Trophoblast cell (in vitro differentiated cells and primary cell): ENCODE results near the gene CLBA1.

Source experiments
- DNase-seq, 2 donors: peaks; one replicate each; pipeline ENCODE4 v3.0.0-alpha.2; 2016
- H2AFZ ChIP-seq: 2 replicates; pipeline ENCODE4 v1.6.1; 2013; ENCODE audit warnings: low read length, moderate library complexity, mild to moderate bottlenecking; ENCODE audit not compliant: insufficient read depth, poor library complexity
- H2AK5ac ChIP-seq: 2 replicates; pipeline ENCODE4 v1.6.1; 2013; ENCODE audit warnings: mild to moderate bottlenecking, low read length
- H2BK120ac ChIP-seq: 2 replicates; pipeline ENCODE4 v1.6.1; 2013; ENCODE audit warnings: low read length, mild to moderate bottlenecking, moderate library complexity; ENCODE audit not compliant: insufficient read depth, poor library complexity
- H2BK12ac ChIP-seq: 2 replicates; pipeline ENCODE4 v1.6.1; 2013; ENCODE audit warnings: mild to moderate bottlenecking, low read length, moderate library complexity
- H2BK5ac ChIP-seq: 2 replicates; pipeline ENCODE4 v1.6.1; 2013; ENCODE audit warnings: low read length, low read depth, moderate library complexity, mild to moderate bottlenecking; ENCODE audit not compliant: poor library complexity
- H3K14ac ChIP-seq: 2 replicates; pipeline ENCODE4 v1.6.1; 2013; ENCODE audit warnings: mild to moderate bottlenecking, low read length
- H3K18ac ChIP-seq: 2 replicates; pipeline ENCODE4 v1.6.1; 2013; ENCODE audit warnings: mild to moderate bottlenecking, low read length
- H3K23ac ChIP-seq: 2 replicates; pipeline ENCODE4 v1.6.1; 2013; ENCODE audit warnings: low read length
- H3K27ac ChIP-seq: 2 replicates; pipeline ENCODE4 v1.5.1; 2013; ENCODE audit warnings: low read depth, mild to moderate bottlenecking, inconsistent platforms, low read length, moderate library complexity
- H3K27me3 ChIP-seq: 2 replicates; pipeline ENCODE4 v1.6.1; 2013; ENCODE audit warnings: inconsistent platforms, mild to moderate bottlenecking, low read length, moderate library complexity; ENCODE audit not compliant: insufficient read depth
- H3K36me3 ChIP-seq, 2 experiments: 1 replicate in 1 of 2; 2 replicates in 1 of 2; pipeline ENCODE4 v1.6.1; 2013; ENCODE audit warnings: low read length in 2 of 2, mild to moderate bottlenecking in 2 of 2, moderate library complexity in 1 of 2; ENCODE audit not compliant: insufficient read depth in 2 of 2, control insufficient read depth in 1 of 2
- H3K4ac ChIP-seq: 2 replicates; pipeline ENCODE4 v1.6.1; 2013; ENCODE audit warnings: low read depth, mild to moderate bottlenecking, low read length, moderate library complexity
- H3K4me1 ChIP-seq, 2 experiments: 1 replicate in 1 of 2; 2 replicates in 1 of 2; pipeline ENCODE4 v1.6.1; 2013; ENCODE audit warnings: low read length in 2 of 2, mild to moderate bottlenecking in 2 of 2, moderate library complexity in 1 of 2; ENCODE audit not compliant: insufficient read depth in 2 of 2, control insufficient read depth in 1 of 2
- H3K4me2 ChIP-seq: 2 replicates; pipeline ENCODE4 v1.6.1; 2013; ENCODE audit warnings: inconsistent platforms, mild to moderate bottlenecking, low read length, moderate library complexity
- H3K4me3 ChIP-seq: 2 replicates; pipeline ENCODE4 v1.5.1; 2013; ENCODE audit warnings: mild to moderate bottlenecking, low read depth, low read length, inconsistent platforms
- H3K79me1 ChIP-seq: one replicate; pipeline ENCODE4 v1.6.1; 2013; ENCODE audit warnings: low read length
- H3K79me2 ChIP-seq: 2 replicates; pipeline ENCODE4 v1.6.1; 2013; ENCODE audit warnings: low read length, mild to moderate bottlenecking; ENCODE audit not compliant: control insufficient read depth, insufficient read depth, poor library complexity
- H3K9ac ChIP-seq: 2 replicates; pipeline ENCODE4 v1.6.1; 2013; ENCODE audit warnings: mild to moderate bottlenecking, low read length
- H3K9me3 ChIP-seq: 2 replicates; pipeline ENCODE4 v1.6.1; 2013; ENCODE audit warnings: low read depth, mild to moderate bottlenecking, control low read depth, inconsistent platforms, low read length; ENCODE audit not compliant: insufficient read depth
- H4K12ac ChIP-seq: 2 replicates; pipeline ENCODE4 v1.6.1; 2013; ENCODE audit warnings: low read depth, mild to moderate bottlenecking, low read length, moderate library complexity
- H4K8ac ChIP-seq: 2 replicates; pipeline ENCODE4 v1.6.1; 2013; ENCODE audit warnings: low read depth, mild to moderate bottlenecking, low read length, moderate library complexity
- H4K91ac ChIP-seq: one replicate; pipeline ENCODE4 v1.6.1; 2013; ENCODE audit warnings: low read depth, mild to moderate bottlenecking, low read length, moderate library complexity
- WGBS: extraction: QIAGEN DNeasy Blood & Tissue Kit; methylation state at CpG from one replicate; pipeline ENCODE4 v1.1.7; 2013; ENCODE audit warnings: missing lambda C conversion rate; ENCODE audit not compliant: insufficient read length, insufficient coverage; ENCODE audit errors: extremely low coverage; 5-methylcytosine and 5-hydroxymethylcytosine counted together

CLBA1 gene

GRCh38 chr14:104957146-104958113, 28.2 kb upstream of the CLBA1 start:
- H3K4me2 ChIP-seq, result no peak overlapping the region

GRCh38 chr14:104964546-104964945, 21.0 kb upstream of the CLBA1 start:
- no peak overlapping the region for H3K9ac ChIP-seq
- no peak overlapping the region for H2BK12ac ChIP-seq
- WGBS, result no CpG with 5 or more reads among the region's 7 CpGs
- H3K4me3 ChIP-seq, result no peak overlapping the region
- no peak overlapping the region for H3K18ac ChIP-seq
- no peak overlapping the region for H3K4me2 ChIP-seq
- H3K4me1 ChIP-seq, result peaks cover 11 to 18% of the 10 kb centered on the region in 2 experiments
- no peak overlapping the region for H2AK5ac ChIP-seq
- no peak overlapping the region for H4K8ac ChIP-seq
- no peak overlapping the region for H2BK120ac ChIP-seq
- no peak overlapping the region for H4K91ac ChIP-seq
- no peak overlapping the region for H4K12ac ChIP-seq
- H3K36me3 ChIP-seq, result no peaks in the 10 kb centered on the region
- no peak overlapping the region for H3K14ac ChIP-seq
- H2BK5ac ChIP-seq, result no peak overlapping the region
- no peak overlapping the region for H3K27ac ChIP-seq
- H3K79me2 ChIP-seq, result no peaks in the 10 kb centered on the region
- DNase-seq, result no peak
- H3K27me3 ChIP-seq, result no peaks in the 10 kb centered on the region
- H3K4ac ChIP-seq, result no peak overlapping the region
- no peaks in the 10 kb centered on the region for H3K79me1 ChIP-seq
- peaks cover 2% of the 10 kb centered on the region for H3K9me3 ChIP-seq
- H3K23ac ChIP-seq, result no peak overlapping the region
- no peak overlapping the region for H2AFZ ChIP-seq

More at GRCh38 chr14:104957146-104958113, 28.2 kb upstream of the CLBA1 start:
- no peak overlapping the region for H2BK120ac ChIP-seq
- H4K91ac ChIP-seq, result no peak overlapping the region
- H3K18ac ChIP-seq, result no peak overlapping the region
- H3K4ac ChIP-seq, result no peak overlapping the region
- no peak overlapping the region for H3K14ac ChIP-seq
- no peaks in the 10 kb centered on the region for H3K27me3 ChIP-seq
- no peak overlapping the region for H4K12ac ChIP-seq
- no peaks in the 10 kb centered on the region for H3K79me1 ChIP-seq
- no peak overlapping the region for H3K27ac ChIP-seq
- H2AK5ac ChIP-seq, result no peak overlapping the region
- H2AFZ ChIP-seq, result no peak overlapping the region
- H3K36me3 ChIP-seq, result no peaks in the 10 kb centered on the region
- WGBS, result no CpG with 5 or more reads among the region's 25 CpGs
- H3K9ac ChIP-seq, result no peak overlapping the region
- H3K4me1 ChIP-seq, result no peaks in the 10 kb centered on the region
- peaks cover 2% of the 10 kb centered on the region for H3K9me3 ChIP-seq
- H4K8ac ChIP-seq, result no peak overlapping the region
- no peak overlapping the region for H3K4me3 ChIP-seq
- no peak overlapping the region for H2BK5ac ChIP-seq
- no peak for DNase-seq
- H2BK12ac ChIP-seq, result no peak overlapping the region
- H3K79me2 ChIP-seq, result no peaks in the 10 kb centered on the region
- H3K23ac ChIP-seq, result no peak overlapping the region

GRCh38 chr14:104965561-104966231, 19.9 kb upstream of the CLBA1 start:
- H3K9ac ChIP-seq, result no peak overlapping the region

GRCh38 chr14:104966261-104966865, 19.2 kb upstream of the CLBA1 start:
- Histone ChIP-seq H3K79me1 (no peaks in the 10 kb centered on the region), H3K27ac (no peak overlapping the region), H2BK5ac (no peak overlapping the region), H3K14ac (no peak overlapping the region), H3K4me1 (peaks cover 19 to 28% of the 10 kb centered on the region in 2 experiments), H3K36me3 (no peaks in the 10 kb centered on the region), H2AFZ (no peak overlapping the region), H3K4me2 (no peak overlapping the region), H2BK12ac (no peak overlapping the region), H3K18ac (no peak overlapping the region), H4K8ac (no peak overlapping the region), H3K23ac (no peak overlapping the region), H4K91ac (no peak overlapping the region), H4K12ac (no peak overlapping the region), H2BK120ac (no peak overlapping the region), H3K9ac (no peak overlapping the region), H3K4ac (no peak overlapping the region), H2AK5ac (no peak overlapping the region), H3K27me3 (no peaks in the 10 kb centered on the region), H3K79me2 (no peaks in the 10 kb centered on the region), H3K4me3 (no peak overlapping the region), H3K9me3 (peaks cover 2% of the 10 kb centered on the region)
- WGBS, result no CpG with 5 or more reads among the region's 9 CpGs
- no peak for DNase-seq

More at GRCh38 chr14:104965561-104966231, 19.9 kb upstream of the CLBA1 start:
- no peak overlapping the region for H4K8ac ChIP-seq
- no peak overlapping the region for H3K14ac ChIP-seq
- H3K79me1 ChIP-seq, result no peaks in the 10 kb centered on the region
- H3K4ac ChIP-seq, result no peak overlapping the region
- no peak overlapping the region for H3K4me2 ChIP-seq
- H3K79me2 ChIP-seq, result no peaks in the 10 kb centered on the region
- no peak overlapping the region for H3K27ac ChIP-seq
- no peak overlapping the region for H2BK12ac ChIP-seq
- peaks cover 17 to 24% of the 10 kb centered on the region in 2 experiments for H3K4me1 ChIP-seq
- no CpG with 5 or more reads among the region's 13 CpGs for WGBS
- H2BK5ac ChIP-seq, result no peak overlapping the region
- no peak overlapping the region for H3K23ac ChIP-seq
- no peak overlapping the region for H2BK120ac ChIP-seq
- peaks cover 2% of the 10 kb centered on the region for H3K9me3 ChIP-seq
- no peak overlapping the region for H3K4me3 ChIP-seq
- no peak overlapping the region for H4K12ac ChIP-seq
- DNase-seq, result no peak
- H2AK5ac ChIP-seq, result no peak overlapping the region
- H3K27me3 ChIP-seq, result no peaks in the 10 kb centered on the region
- H4K91ac ChIP-seq, result no peak overlapping the region
- no peaks in the 10 kb centered on the region for H3K36me3 ChIP-seq
- H2AFZ ChIP-seq, result no peak overlapping the region
- H3K18ac ChIP-seq, result no peak overlapping the region
